Measurements from ENCODE around the gene SLC9A6.
"Not testable (repeated sequence)": the region's sequence is repeated elsewhere in the genome, so short reads cannot be mapped to it uniquely, and the experiment has no call there.

The SLC9A6 gene

GRCh38 chrX:136064661-136065043 is 79.4 kb downstream of the SLC9A6 start:
- DNase-seq, result no peak

- no peak for DNase-seq
Measured at GRCh38 chrX:136065044-136065671, 79.9 kb downstream of the SLC9A6 start.

GRCh38 chrX:136067097-136067496 is 81.9 kb downstream of the SLC9A6 start:
- DNase-seq, result no peak

GRCh38 chrX:136067966-136068365 is 82.7 kb downstream of the SLC9A6 start:
- no peak for DNase-seq

- DNase-seq, result no peak
Measured at GRCh38 chrX:136076942-136077341, 91.7 kb downstream of the SLC9A6 start.

GRCh38 chrX:136080766-136081165 is 95.5 kb downstream of the SLC9A6 start:
- DNase-seq, result no peak

- no peak for DNase-seq
Measured at GRCh38 chrX:136086521-136086920, 101.3 kb downstream of the SLC9A6 start.

GRCh38 chrX:136091898-136092297 is 106.7 kb downstream of the SLC9A6 start:
- DNase-seq, result not testable (repeated sequence)

- DNase-seq, result no peak
Measured at GRCh38 chrX:136094962-136095361, 109.7 kb downstream of the SLC9A6 start.

Data from stimulated activated CD4-positive, alpha-beta T cell treated with anti-CD3 and anti-CD28 coated beads, Interleukin-2, amount 100 ng/mL, for 48 hours (primary cell).